Endothelial cell of umbilical vein (primary cell): Measurements from ENCODE around the gene KCNB1. TPM values are rescaled to one million over a fixed set of nuclear protein-coding genes. Genes with fewer than 3 reads are reported as not detected.

Experiments used
- BruUV-seq: library from RNA; stranded (reverse); fragments of 400-500 nt; replicated peaks from 2 replicates; lab custom pipeline; 2021; lab: Mats Ljungman, UMichigan
- CTCF ChIA-PET: fragments of 300-600, 350-600 bp; sonication (Branson Sonifier 250); formaldehyde crosslinking; loops from one replicate; lab custom pipeline; 2021; ENCODE audit warnings: antibody characterized with exemption, inconsistent platforms; lab: Charles Lee
- POLR2A ChIA-PET: fragments of 300-600, 350-600 bp; sonication (Branson Sonifier 250); formaldehyde crosslinking; loops from one replicate; lab custom pipeline; 2021; ENCODE audit warnings: antibody characterized with exemption, inconsistent platforms; lab: Charles Lee
- DNase-seq: peaks from one replicate; pipeline ENCODE4 v3.0.0-alpha.2; 2011; ENCODE audit warnings: low read depth, low spot score
- FAIRE-seq: peaks from 2 replicates; lab custom pipeline; 2011; peaks lifted over from hg19 to GRCh38; lab: Jason Lieb, UNC
- H2AFZ ChIP-seq: 2 replicates; pipeline ENCODE4 v1.6.0; 2012; ENCODE audit warnings: low read depth, low read length, control low read depth, inconsistent platforms
- H3K27ac ChIP-seq: 2 replicates; pipeline ENCODE4 v1.5.1; 2011; ENCODE audit warnings: low read depth, mild to moderate bottlenecking, control low read depth, low read length, moderate library complexity; ENCODE audit not compliant: insufficient read depth
- H3K27me3 ChIP-seq, 2 experiments: 2 replicates each; pipeline versions ENCODE4 v1.6.0 to v1.6.1; 2011; ENCODE audit warnings: low read length in 2 of 2, mixed read lengths in 1 of 2; ENCODE audit not compliant: control insufficient read depth in 2 of 2, insufficient read depth in 2 of 2
- H3K36me3 ChIP-seq, 2 experiments: 2 replicates in 1 of 2; 3 replicates in 1 of 2; pipeline ENCODE4 v1.5.1; 2011; ENCODE audit warnings: low read length in 2 of 2, mild to moderate bottlenecking in 1 of 2, moderate library complexity in 1 of 2; ENCODE audit not compliant: control insufficient read depth in 2 of 2, insufficient read depth in 2 of 2; ENCODE audit errors: extremely low read depth in 1 of 2
- H3K4me1 ChIP-seq: 3 replicates; pipeline ENCODE4 v1.5.1; 2011; ENCODE audit warnings: mild to moderate bottlenecking, low read length; ENCODE audit not compliant: control insufficient read depth, insufficient read depth; ENCODE audit errors: extremely low read depth
- H3K4me2 ChIP-seq: 2 replicates; pipeline ENCODE4 v1.6.1; 2011; ENCODE audit warnings: low read length, control low read depth, mixed read lengths; ENCODE audit not compliant: insufficient read depth
- H3K4me3 ChIP-seq, 3 experiments: fragments of 200-600 bp in 1 of 3; sonication (generic), shearing (Covaris generic) in 1 of 3; replicated peaks in 1 of 3; 2 replicates each; pipeline ENCODE4 v1.5.1; 2011 to 2016; ENCODE audit warnings: control low read depth in 3 of 3, low read length in 3 of 3, mild to moderate bottlenecking in 2 of 3, inconsistent platforms in 1 of 3, low read depth in 1 of 3, moderate library complexity in 1 of 3; ENCODE audit not compliant: insufficient read depth in 1 of 3
- H3K79me2 ChIP-seq: 2 replicates; pipeline ENCODE4 v1.6.0; 2012; ENCODE audit warnings: low read length, inconsistent platforms; ENCODE audit not compliant: control insufficient read depth, insufficient read depth
- H3K9ac ChIP-seq: replicated peaks from 2 replicates; pipeline ENCODE3; 2011; ENCODE audit warnings: low read length, control low read depth; ENCODE audit not compliant: insufficient read depth; ENCODE audit errors: extremely low read depth
- H3K9me1 ChIP-seq: replicated peaks from 3 replicates; pipeline ENCODE4 v1.6.0; 2011; ENCODE audit warnings: mild to moderate bottlenecking, low read length; ENCODE audit not compliant: control insufficient read depth, insufficient read depth; ENCODE audit errors: extremely low read depth
- H3K9me3 ChIP-seq: replicated peaks from 2 replicates; pipeline ENCODE4 v1.5.1; 2012; ENCODE audit warnings: low read length, inconsistent platforms; ENCODE audit not compliant: control insufficient read depth, insufficient read depth
- H4K20me1 ChIP-seq: replicated peaks from 2 replicates; pipeline ENCODE3; 2011; ENCODE audit warnings: mild to moderate bottlenecking, low read length; ENCODE audit not compliant: control insufficient read depth, insufficient read depth; ENCODE audit errors: extremely low read depth
- EZH2 ChIP-seq: IDR thresholded peaks from 2 replicates; pipeline ENCODE4 v1.6.1; 2012; ENCODE audit warnings: borderline replicate concordance, low read depth, mild to moderate bottlenecking, moderate library complexity, low read length, inconsistent platforms; ENCODE audit not compliant: severe bottlenecking
- FOS ChIP-seq: IDR thresholded peaks from 2 replicates; pipeline ENCODE4 v1.6.1; 2011; ENCODE audit warnings: mild to moderate bottlenecking, low read length, moderate library complexity, borderline replicate concordance; ENCODE audit not compliant: insufficient read depth
- GATA2 ChIP-seq: IDR thresholded peaks from 2 replicates; pipeline ENCODE4 v1.7.0; 2011; ENCODE audit warnings: low read depth, mild to moderate bottlenecking, moderate library complexity, mixed read lengths, low read length; ENCODE audit not compliant: insufficient read length, insufficient read depth
- JUN ChIP-seq: IDR thresholded peaks from 2 replicates; pipeline ENCODE4 v1.6.1; 2011; ENCODE audit warnings: borderline replicate concordance, low read depth; ENCODE audit not compliant: insufficient read length, insufficient read depth
- MYC ChIP-seq: IDR thresholded peaks from one replicate; pipeline ENCODE4 v1.6.1; 2011; ENCODE audit warnings: mild to moderate bottlenecking, low read depth, low read length
- POLR2A ChIP-seq: IDR thresholded peaks from 2 replicates; pipeline ENCODE4 v1.6.1; 2012; ENCODE audit warnings: low read depth, mild to moderate bottlenecking, control low read depth, low read length
- POLR2AphosphoS5 ChIP-seq: IDR thresholded peaks from 2 replicates; pipeline ENCODE4 v1.6.1; 2012; ENCODE audit warnings: low read depth, mild to moderate bottlenecking, control low read depth, low read length, moderate library complexity; ENCODE audit not compliant: insufficient read depth
- dilution Hi-C: fragments of 300-500 bp; cut with MboI; formaldehyde crosslinking; loops from one replicate; pipeline ENCODE4 v1.15.0; 2019; ENCODE audit warnings: low sequenced_read_pairs; ENCODE audit not compliant: extremely low pct_ligation_motif_present
- intact Hi-C: fragments of 100-400 bp; cut with micrococcal nuclease; formaldehyde crosslinking; loops from one replicate; pipeline ENCODE4 v1.10.0; 2022
- polyA plus RNA-seq, 4 experiments: library from polyadenylated mRNA; depleted of rRNA in 3 of 4; stranded (reverse) in 3 of 4; unstranded in 1 of 4; fragments of >200 nt; gene quantifications; 2 replicates each; pipeline versions ENCODE4 v1.2.1 to v1.2.3, GENCODE V29; 2011 to 2012; ENCODE audit warnings: missing spikeins in 1 of 4
- total RNA-seq: library from RNA; stranded (reverse); gene quantifications from 2 replicates; pipeline ENCODE4 v1.2.3, GENCODE V29; 2021
- TF ChIP-seq, protein P1 (sequence below): IDR thresholded peaks from 2 replicates; pipeline ENCODE4 v1.6.1; 2011; ENCODE audit not compliant: insufficient read depth, insufficient read length
- TF ChIP-seq, protein P2 (sequence below), 2 donors: IDR thresholded peaks; 1 replicate in 1 of 2; 2 replicates in 1 of 2; pipeline ENCODE4 v1.5.1; 2011; ENCODE audit warnings: low read length in 2 of 2, mild to moderate bottlenecking in 2 of 2, moderate library complexity in 2 of 2, control low read depth in 1 of 2, inconsistent platforms in 1 of 2, low read depth in 1 of 2; ENCODE audit not compliant: insufficient read depth in 1 of 2; ENCODE audit errors: extremely low read depth in 1 of 2

Gene KCNB1
- total and polyA plus RNA-seq, 2 donors (not counting 3 experiments of a cell fraction or from before 2014, with no cell fraction given) = not detected

DNA sequence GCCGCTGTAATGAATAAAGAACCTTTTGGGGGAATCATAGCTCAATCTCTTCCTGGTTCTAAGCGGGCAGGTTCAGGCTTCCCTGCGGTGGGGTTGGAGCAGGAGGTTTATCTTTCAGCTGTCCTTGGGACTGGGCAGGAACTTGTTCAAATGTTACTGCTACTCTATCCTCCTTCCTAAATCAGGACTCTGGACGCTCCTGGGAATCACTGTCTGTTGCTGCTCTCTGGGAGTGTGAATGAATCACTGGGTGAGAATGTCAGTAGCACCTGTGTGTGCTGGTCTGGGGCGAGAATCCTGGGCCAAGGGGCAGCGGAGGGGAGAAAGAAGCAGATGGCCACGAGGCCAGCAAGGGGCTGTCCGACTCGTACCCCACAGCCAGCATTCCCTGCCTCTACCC is 139.2 kb downstream of the KCNB1 start:
- H3K9me1 ChIP-seq = no peaks in the 10 kb centered on the region
- no peak overlapping the region for H3K4me3 ChIP-seq
- no TSS peak for BruUV-seq
- no peak for FAIRE-seq
- no peaks in the 10 kb centered on the region for H3K9me3 ChIP-seq
- H3K36me3 ChIP-seq = no peaks in the 10 kb centered on the region
- TF ChIP-seq, protein P1, sequence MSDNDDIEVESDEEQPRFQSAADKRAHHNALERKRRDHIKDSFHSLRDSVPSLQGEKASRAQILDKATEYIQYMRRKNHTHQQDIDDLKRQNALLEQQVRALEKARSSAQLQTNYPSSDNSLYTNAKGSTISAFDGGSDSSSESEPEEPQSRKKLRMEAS = no peak
- TF ChIP-seq MYC (no peak), JUN (no peak), POLR2AphosphoS5 (no peak), GATA2 (no peak), EZH2 (no peak), POLR2A (no peak), FOS (no peak)
- TF ChIP-seq, protein P2, sequence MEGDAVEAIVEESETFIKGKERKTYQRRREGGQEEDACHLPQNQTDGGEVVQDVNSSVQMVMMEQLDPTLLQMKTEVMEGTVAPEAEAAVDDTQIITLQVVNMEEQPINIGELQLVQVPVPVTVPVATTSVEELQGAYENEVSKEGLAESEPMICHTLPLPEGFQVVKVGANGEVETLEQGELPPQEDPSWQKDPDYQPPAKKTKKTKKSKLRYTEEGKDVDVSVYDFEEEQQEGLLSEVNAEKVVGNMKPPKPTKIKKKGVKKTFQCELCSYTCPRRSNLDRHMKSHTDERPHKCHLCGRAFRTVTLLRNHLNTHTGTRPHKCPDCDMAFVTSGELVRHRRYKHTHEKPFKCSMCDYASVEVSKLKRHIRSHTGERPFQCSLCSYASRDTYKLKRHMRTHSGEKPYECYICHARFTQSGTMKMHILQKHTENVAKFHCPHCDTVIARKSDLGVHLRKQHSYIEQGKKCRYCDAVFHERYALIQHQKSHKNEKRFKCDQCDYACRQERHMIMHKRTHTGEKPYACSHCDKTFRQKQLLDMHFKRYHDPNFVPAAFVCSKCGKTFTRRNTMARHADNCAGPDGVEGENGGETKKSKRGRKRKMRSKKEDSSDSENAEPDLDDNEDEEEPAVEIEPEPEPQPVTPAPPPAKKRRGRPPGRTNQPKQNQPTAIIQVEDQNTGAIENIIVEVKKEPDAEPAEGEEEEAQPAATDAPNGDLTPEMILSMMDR (IDR thresholded peaks at IDR 0.05; ENCODE audit: extremely low read depth in 1 of 2, insufficient read depth in 1 of 2, low read depth in 1 of 2, low read length in 2 of 2) = no peak
- H3K4me1 ChIP-seq = peaks cover 3% of the 10 kb centered on the region
- H3K79me2 ChIP-seq = no peaks in the 10 kb centered on the region
- no peak overlapping the region for H2AFZ ChIP-seq
- dilution Hi-C loops = no loop called here
- no peak for DNase-seq
- CTCF ChIA-PET = interaction anchor here (1.1 to 3.1 kb wide), 3 partner anchors 9 to 141 kb away, joined by 5 to 10 read pairs (median 6); no protein-coding TSS in a partner anchor
- intact Hi-C loops = no loop called here
- POLR2A ChIA-PET = no interaction called here
- no peak overlapping the region for H3K4me2 ChIP-seq
- H3K9ac ChIP-seq = no peak overlapping the region
- H4K20me1 ChIP-seq = no peaks in the 10 kb centered on the region
- H3K27me3 ChIP-seq = peaks cover 0 to 7% of the 10 kb centered on the region in 2 experiments
- no peak overlapping the region for H3K27ac ChIP-seq
